Mammary microvascular endothelial cell (primary cell): Measurements from ENCODE around the gene HACL1. TPM values are rescaled to one million over a fixed set of nuclear protein-coding genes. Genes with fewer than 3 reads are reported as not detected.

Experiments used
- total RNA-seq: library from RNA; depleted of rRNA; stranded (reverse); fragments of >200 nt; gene quantifications from 2 replicates; pipeline ENCODE4 v1.2.3, GENCODE V29; 2015

The HACL1 gene
- total RNA-seq = 17.9 and 27.9 TPM in 2 replicates

GRCh38 chr3:15601399-15602145, at the start of gene HACL1, which contains the start of gene BTD:
Gene HACL1, minus strand, starts transcription at chr3:15601569. Its CDS starts 106 bp downstream, at chr3:15601463.
Gene BTD, plus strand, starts transcription at chr3:15601745. Its CDS starts 33,695 bp downstream, at chr3:15635440.

DNA sequence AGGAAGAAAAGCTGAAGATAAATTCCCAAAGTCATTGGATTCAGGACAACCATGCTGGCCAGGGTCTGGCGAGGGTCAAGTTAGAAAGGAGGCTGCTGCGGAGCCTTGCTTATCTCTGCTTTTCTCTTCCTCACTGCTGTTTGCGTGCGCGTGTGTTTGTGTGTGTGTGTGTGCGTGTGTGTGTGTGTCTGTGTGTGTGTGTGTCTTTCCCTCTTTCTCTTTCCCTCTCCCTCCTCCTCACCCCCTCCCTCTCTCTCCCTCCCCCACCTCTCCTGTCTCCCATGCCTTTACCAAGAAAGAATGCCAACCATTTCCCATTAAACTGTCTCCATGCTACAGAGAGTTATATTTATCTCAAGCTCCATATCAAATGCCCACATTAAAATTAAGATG, 79.8 kb downstream of the HACL1 start, which contains the start of gene COLQ:
TSS of gene COLQ (minus strand) at position 134 of the 393 bp plus-strand sequence. CDS start at position 53, 81 bp downstream.

Other genes starting within 250 kb of the HACL1 start
- gene METTL6, start 174.0 kb downstream of the HACL1 start, total RNA-seq = 16.1 and 17.1 TPM in 2 replicates
- gene EAF1, start 174.0 kb downstream of the HACL1 start, total RNA-seq = 13.6 and 14.3 TPM in 2 replicates
- gene COLQ, start 79.9 kb downstream of the HACL1 start, total RNA-seq = 0.05 and 0.93 TPM in 2 replicates
- gene BTD, start 176 bp upstream of the HACL1 start, total RNA-seq = 14.1 and 23.3 TPM in 2 replicates
- gene ANKRD28, start 196.4 kb upstream of the HACL1 start, total RNA-seq = 37.3 and 42.9 TPM in 2 replicates